HepG2 (cell line): ENCODE results near the gene SLC16A5. TPM values are rescaled to one million over a fixed set of nuclear protein-coding genes. Genes with fewer than 3 reads are reported as not detected.
"Not testable (repeated sequence)": the region's sequence is repeated elsewhere in the genome, so short reads cannot be mapped to it uniquely, and the experiment has no call there.

ENCODE experiments used
- ATAC-seq: fragments of 200-7000 bp; cut with Tn5 transposase; 3 replicates; pipeline ENCODE4 v1.9.1; 2020; ENCODE audit warnings: mild to moderate bottlenecking, moderate library complexity
- BruUV-seq: library from RNA; stranded (reverse); fragments of 400-500 nt; replicated peaks from 2 replicates; lab custom pipeline; 2021; lab: Mats Ljungman, UMichigan
- CTCF ChIA-PET: fragments of 300-600 bp; formaldehyde crosslinking; extraction: SDS; loops from one replicate; lab custom pipeline; 2021; ENCODE audit warnings: low total read pairs, inconsistent platforms, low intra/inter-chr PET ratio; lab: Yijun Ruan, JAX
- POLR2A ChIA-PET: fragments of 350-600 bp; sonication (Branson Sonifier 250); formaldehyde crosslinking; loops from one replicate; lab custom pipeline; 2020; ENCODE audit warnings: antibody characterized with exemption, inconsistent platforms; lab: Yijun Ruan, JAX
- DNase-seq: peaks from one replicate; pipeline ENCODE4 v3.0.0-alpha.2; 2015; ENCODE audit warnings: low spot score
- FAIRE-seq: peaks from 3 replicates; lab custom pipeline; 2011; peaks lifted over from hg19 to GRCh38; lab: Jason Lieb, UNC
- H2AFZ ChIP-seq: one replicate; pipeline ENCODE4 v1.6.1; 2011; ENCODE audit warnings: low read length, inconsistent platforms
- H3K27ac ChIP-seq: fragments of 300-600 bp; 3 replicates; pipeline ENCODE4 v1.8.0; 2011; ENCODE audit warnings: mixed run types, mild to moderate bottlenecking, mixed read lengths, low read length, inconsistent platforms; ENCODE audit not compliant: insufficient read depth; ENCODE audit errors: extremely low read length
- H3K27me3 ChIP-seq, 2 experiments: fragments of 200-600 bp in 1 of 2; 2 replicates in 1 of 2; 3 replicates in 1 of 2; pipeline versions ENCODE4 v1.6.0 to v1.8.0; 2011; ENCODE audit warnings: low read length in 2 of 2, mild to moderate bottlenecking in 2 of 2, moderate library complexity in 2 of 2, inconsistent platforms in 1 of 2; ENCODE audit not compliant: insufficient read depth in 2 of 2, control insufficient read depth in 1 of 2
- H3K36me3 ChIP-seq, 2 experiments: fragments of 200-600 bp in 1 of 2; replicated peaks in 1 of 2; 2 replicates in 1 of 2; 3 replicates in 1 of 2; pipeline versions ENCODE4 v1.5.1 to v1.8.0; 2011; ENCODE audit warnings: low read length in 2 of 2, inconsistent platforms in 1 of 2; ENCODE audit not compliant: insufficient read depth in 2 of 2, control insufficient read depth in 1 of 2
- H3K4me1 ChIP-seq: 2 replicates; pipeline ENCODE4 v1.5.1; 2012; ENCODE audit warnings: low read length, inconsistent platforms; ENCODE audit not compliant: insufficient read depth
- H3K4me2 ChIP-seq: 2 replicates; pipeline ENCODE4 v1.6.0; 2011; ENCODE audit warnings: low read depth, low read length, inconsistent platforms
- H3K4me3 ChIP-seq, 3 experiments: fragments of 200-600 bp in 1 of 3; sonication (generic), shearing (Covaris generic) in 1 of 3; replicated peaks in 1 of 3; 2 replicates each; pipeline ENCODE4 v1.5.1; 2011 to 2016; ENCODE audit warnings: low read length in 3 of 3, inconsistent platforms in 2 of 3, low read depth in 2 of 3, mild to moderate bottlenecking in 2 of 3, control low read depth in 1 of 3, mixed read lengths in 1 of 3; ENCODE audit not compliant: insufficient read depth in 1 of 3
- H3K79me2 ChIP-seq: one replicate; pipeline ENCODE4 v1.6.1; 2011; ENCODE audit warnings: low read length, inconsistent platforms; ENCODE audit not compliant: insufficient read depth
- H3K9ac ChIP-seq: 2 replicates; pipeline ENCODE4 v1.6.0; 2011; ENCODE audit warnings: mild to moderate bottlenecking, low read depth, low read length, inconsistent platforms; ENCODE audit not compliant: insufficient read depth
- H3K9me3 ChIP-seq: 2 replicates; pipeline ENCODE4 v1.5.1; 2012; ENCODE audit warnings: mild to moderate bottlenecking, low read length
- H4K20me1 ChIP-seq: 2 replicates; pipeline ENCODE4 v1.6.0; 2011; ENCODE audit warnings: inconsistent platforms, mild to moderate bottlenecking, low read length, moderate library complexity; ENCODE audit not compliant: insufficient read depth
- ADNP ChIP-seq: sonication (generic); formaldehyde crosslinking; IDR thresholded peaks from 2 replicates; pipeline ENCODE4 v1.4.0; 2020; ENCODE audit warnings: missing genetic modification reagents
- MED13 ChIP-seq: sonication (generic); formaldehyde crosslinking; IDR thresholded peaks from 2 replicates; pipeline ENCODE4 v1.5.0; 2020; ENCODE audit warnings: missing genetic modification reagents
- ZNF234 ChIP-seq: sonication (generic); formaldehyde crosslinking; conservative IDR thresholded peaks from 2 replicates; pipeline ENCODE4 v1.5.1; 2020; ENCODE audit warnings: mild to moderate bottlenecking, missing genetic modification reagents
- ZNF44 ChIP-seq: sonication (generic); formaldehyde crosslinking; IDR thresholded peaks from 2 replicates; pipeline ENCODE4 v1.5.1; 2020; ENCODE audit warnings: mild to moderate bottlenecking, missing genetic modification reagents
- ZNF441 ChIP-seq: sonication (generic); formaldehyde crosslinking; IDR thresholded peaks from 2 replicates; pipeline ENCODE4 v1.7.0; 2021; ENCODE audit warnings: missing genetic modification reagents, borderline replicate concordance
- ZNF841 ChIP-seq: sonication (generic); formaldehyde crosslinking; IDR thresholded peaks from 2 replicates; pipeline ENCODE4 v1.8.1; 2023; ENCODE audit warnings: missing genetic modification reagents, borderline replicate concordance
- WGBS: methylation state at CpG from one replicate; pipeline ENCODE4 v1.1.6; 2017; ENCODE audit warnings: low lambda C conversion rate; 5-methylcytosine and 5-hydroxymethylcytosine counted together
- in situ Hi-C: cut with HindIII; loops from 2 replicates; pipeline ENCODE4 v1.10.0; 2017; ENCODE audit warnings: low pct_unique_long_range_greater_than_20kb; ENCODE audit not compliant: extremely low pct_ligation_motif_present
- intact Hi-C: fragments of 100-400 bp; cut with micrococcal nuclease; formaldehyde crosslinking; loops from one replicate; pipeline ENCODE4 v1.10.0; 2022; ENCODE audit not compliant: unreplicated experiment
- polyA plus RNA-seq, 8 experiments: library from polyadenylated mRNA; depleted of rRNA in 3 of 8; stranded (reverse) in 7 of 8; unstranded in 1 of 8; fragments of >200 nt; fragmentation: Illumina TruSeq in 4 of 8; extraction: Trizol in 4 of 8; gene quantifications; 2 replicates each; pipeline versions ENCODE4 v1.2.1 to v1.2.3, GENCODE V29; 2011 to 2016; ENCODE audit warnings: low read depth in 4 of 8, missing spikeins in 1 of 8, mixed read lengths in 1 of 8; ENCODE audit not compliant: insufficient read depth in 1 of 8
- total RNA-seq, 5 experiments: library from RNA; depleted of rRNA; stranded (reverse); fragments of >200 nt; fragmentation: Illumina TruSeq; extraction: Trizol; gene quantifications; 2 replicates each; pipeline ENCODE4 v1.2.3, GENCODE V29; 2016; ENCODE audit warnings: low read depth in 1 of 5
- TF ChIP-seq, protein P1 (sequence below): sonication (generic); formaldehyde crosslinking; IDR thresholded peaks from 2 replicates; pipeline ENCODE4 v1.5.0; 2020; ENCODE audit warnings: mild to moderate bottlenecking, missing genetic modification reagents
- TF ChIP-seq, protein P2 (sequence below): sonication (generic); formaldehyde crosslinking; IDR thresholded peaks from 2 replicates; pipeline ENCODE4 v1.5.1; 2020; ENCODE audit warnings: missing genetic modification reagents, mild to moderate bottlenecking, borderline replicate concordance

Gene SLC16A5
- total and polyA plus RNA-seq, 2 of the 13 experiments (the other 11 are each of a cell fraction or from before 2014, with no cell fraction given), result 0.69 to 5.6 TPM

DNA sequence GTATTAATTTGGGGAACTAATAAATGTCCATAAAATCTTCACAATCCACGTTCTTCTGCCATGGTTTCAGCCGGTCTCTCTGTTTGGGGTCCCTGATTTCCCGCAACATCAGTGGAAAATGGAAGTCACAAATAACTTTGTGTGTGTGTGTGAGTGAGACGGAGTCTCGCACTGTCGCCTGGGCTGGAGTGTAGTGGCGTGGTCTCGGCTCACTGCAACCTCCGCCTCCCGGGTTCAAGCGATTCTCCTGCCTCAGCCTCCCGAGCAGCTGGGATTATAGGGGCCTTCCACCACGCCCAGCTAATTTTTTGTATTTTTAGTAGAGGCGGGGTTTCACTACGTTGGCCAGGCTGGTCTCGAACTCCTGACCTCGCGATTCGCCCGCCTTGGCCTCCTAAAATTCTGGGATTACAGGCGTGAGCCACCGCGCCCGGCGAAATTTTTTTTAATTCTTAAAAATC is 41.8 kb upstream of the SLC16A5 start:
- H3K27me3 ChIP-seq, FAIRE-seq, H2AFZ ChIP-seq, in situ Hi-C loops, H4K20me1 ChIP-seq, DNase-seq, CTCF ChIA-PET, ATAC-seq, H3K9me3 ChIP-seq, BruUV-seq: not testable (repeated sequence)
- Histone ChIP-seq H3K4me3 (peak overlapping the region; percentile 75 to 98 (median 90)), H3K4me2 (peak overlapping the region; percentile 79), H3K27ac (peak overlapping the region; percentile 92), H3K79me2 (peaks cover 29% of the 10 kb centered on the region), H3K4me1 (peaks cover 29% of the 10 kb centered on the region), H3K9ac (peak overlapping the region; percentile 92), H3K36me3 (peaks cover 4 to 25% of the 10 kb centered on the region in 2 experiments)
- intact Hi-C loops, result loop anchor here (1.0 to 5.0 kb wide), 2 partner anchors 11 to 41 kb away; partner anchors contain the start of gene SLC16A5
- TF ChIP-seq, protein P1, sequence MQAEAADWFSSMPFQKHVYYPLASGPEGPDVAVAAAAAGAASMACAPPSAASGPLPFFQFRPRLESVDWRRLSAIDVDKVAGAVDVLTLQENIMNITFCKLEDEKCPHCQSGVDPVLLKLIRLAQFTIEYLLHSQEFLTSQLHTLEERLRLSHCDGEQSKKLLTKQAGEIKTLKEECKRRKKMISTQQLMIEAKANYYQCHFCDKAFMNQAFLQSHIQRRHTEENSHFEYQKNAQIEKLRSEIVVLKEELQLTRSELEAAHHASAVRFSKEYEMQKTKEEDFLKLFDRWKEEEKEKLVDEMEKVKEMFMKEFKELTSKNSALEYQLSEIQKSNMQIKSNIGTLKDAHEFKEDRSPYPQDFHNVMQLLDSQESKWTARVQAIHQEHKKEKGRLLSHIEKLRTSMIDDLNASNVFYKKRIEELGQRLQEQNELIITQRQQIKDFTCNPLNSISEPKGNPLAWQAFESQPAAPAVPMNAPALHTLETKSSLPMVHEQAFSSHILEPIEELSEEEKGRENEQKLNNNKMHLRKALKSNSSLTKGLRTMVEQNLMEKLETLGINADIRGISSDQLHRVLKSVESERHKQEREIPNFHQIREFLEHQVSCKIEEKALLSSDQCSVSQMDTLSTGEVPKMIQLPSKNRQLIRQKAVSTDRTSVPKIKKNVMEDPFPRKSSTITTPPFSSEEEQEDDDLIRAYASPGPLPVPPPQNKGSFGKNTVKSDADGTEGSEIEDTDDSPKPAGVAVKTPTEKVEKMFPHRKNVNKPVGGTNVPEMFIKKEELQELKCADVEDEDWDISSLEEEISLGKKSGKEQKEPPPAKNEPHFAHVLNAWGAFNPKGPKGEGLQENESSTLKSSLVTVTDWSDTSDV (CRISPR knock-in tag), result peak; percentile 24; the same call in 1 of the 2 replicates
- TF ChIP-seq ZNF841 (CRISPR knock-in tag), result 0 out of 2 replicates have a peak, but pooled peaks have one; percentile 18
- TF ChIP-seq, protein P2, sequence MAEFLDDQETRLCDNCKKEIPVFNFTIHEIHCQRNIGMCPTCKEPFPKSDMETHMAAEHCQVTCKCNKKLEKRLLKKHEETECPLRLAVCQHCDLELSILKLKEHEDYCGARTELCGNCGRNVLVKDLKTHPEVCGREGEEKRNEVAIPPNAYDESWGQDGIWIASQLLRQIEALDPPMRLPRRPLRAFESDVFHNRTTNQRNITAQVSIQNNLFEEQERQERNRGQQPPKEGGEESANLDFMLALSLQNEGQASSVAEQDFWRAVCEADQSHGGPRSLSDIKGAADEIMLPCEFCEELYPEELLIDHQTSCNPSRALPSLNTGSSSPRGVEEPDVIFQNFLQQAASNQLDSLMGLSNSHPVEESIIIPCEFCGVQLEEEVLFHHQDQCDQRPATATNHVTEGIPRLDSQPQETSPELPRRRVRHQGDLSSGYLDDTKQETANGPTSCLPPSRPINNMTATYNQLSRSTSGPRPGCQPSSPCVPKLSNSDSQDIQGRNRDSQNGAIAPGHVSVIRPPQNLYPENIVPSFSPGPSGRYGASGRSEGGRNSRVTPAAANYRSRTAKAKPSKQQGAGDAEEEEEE (CRISPR knock-in tag), result peak; percentile 89; the same call in 1 of the 2 replicates
- TF ChIP-seq ADNP (CRISPR knock-in tag), result peak; percentile 41; the same call in 1 of the 2 replicates
- peak; percentile 15 for TF ChIP-seq ZNF44 (CRISPR knock-in tag)
- peak; percentile 90 for TF ChIP-seq ZNF441 (CRISPR knock-in tag)
- TF ChIP-seq ZNF234 (CRISPR knock-in tag), result 0 out of 2 replicates have a peak, but pooled peaks have one; percentile 8
- TF ChIP-seq MED13 (CRISPR knock-in tag), result 0 out of 2 replicates have a peak, but pooled peaks have one; percentile 8
- POLR2A ChIA-PET, result interaction anchor here (0.7 to 4.8 kb wide), 10 partner anchors 10 to 74 kb away, joined by 3 to 76 read pairs (median 4); partner anchors contain the start of genes ARMC7, CDR2L, HID1 and MRPL58
- 26% methylated on average over 25 of the region's 25 CpGs for WGBS
